Measurements from ENCODE around the gene UBE2N.
A peak's percentile ranks its signal among the peaks of the same experiment; 100 is the strongest.
"Not testable (repeated sequence)": the region's sequence is repeated elsewhere in the genome, so short reads cannot be mapped to it uniquely, and the experiment has no call there.

The UBE2N gene

DNA sequence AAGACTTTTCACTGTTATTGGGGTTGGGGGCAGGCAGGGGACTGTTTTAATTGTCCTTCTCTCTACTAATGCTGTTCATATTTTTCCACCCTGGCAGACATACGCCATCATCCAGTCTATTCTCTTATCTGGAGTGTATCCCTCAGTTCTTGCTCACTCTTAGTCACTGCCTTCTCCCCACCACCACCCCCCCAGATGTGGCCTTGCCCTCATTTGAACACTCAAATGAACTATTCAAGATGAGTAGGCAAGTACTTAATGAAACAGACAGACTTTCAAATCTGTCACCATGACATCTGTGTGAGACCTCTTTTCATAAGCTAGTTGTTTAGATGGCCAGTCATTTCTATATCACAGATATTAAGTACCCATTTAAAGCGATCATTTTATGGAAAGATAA is 54.0 kb downstream of the UBE2N start:
- FAIRE-seq (no peak), DNase-seq (ENCODE audit: insufficient read length, low spot score) (no peak)

DNA sequence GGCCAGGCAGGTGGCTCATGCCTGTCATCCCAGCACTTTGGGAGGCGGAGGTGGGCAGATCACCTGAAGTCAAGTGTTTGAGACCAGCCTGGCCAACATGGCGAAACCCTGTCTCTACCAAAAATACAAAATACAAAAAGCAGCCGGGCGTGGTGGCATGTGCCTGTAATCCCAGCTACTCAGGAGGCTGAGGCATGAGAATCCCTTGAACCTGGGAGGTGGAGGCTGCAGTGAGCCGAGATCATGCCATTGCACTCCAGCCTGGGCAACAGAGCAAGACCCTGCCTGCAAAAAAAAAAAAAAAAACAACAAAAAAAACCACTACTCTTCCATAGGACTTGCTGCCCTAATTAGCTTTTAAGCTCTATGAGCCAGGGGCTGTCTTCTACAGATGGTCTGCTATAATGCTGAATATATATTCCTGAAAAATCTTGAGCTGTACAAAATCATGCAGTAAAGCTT is 59.7 kb downstream of the UBE2N start:
- DNase-seq (ENCODE audit: insufficient read length, low spot score); FAIRE-seq: not testable (repeated sequence)

More for the DNA sequence above, 54.0 kb downstream of the UBE2N start:
- TF ChIP-seq TAF1 (IDR thresholded peaks at IDR 0.05; ENCODE audit: low read depth, low read length) (no peak), POLR2A (IDR thresholded peaks at IDR 0.05; ENCODE audit: low read depth, low read length) (no peak), SPI1 (IDR thresholded peaks at IDR 0.05; ENCODE audit: low read depth, low read length) (no peak), POU2F2 (IDR thresholded peaks at IDR 0.05; ENCODE audit: low read depth, low read length) (no peak), POLR2AphosphoS5 (IDR thresholded peaks at IDR 0.05; ENCODE audit: low read depth, low read length) (no peak), PAX5 (IDR thresholded peaks at IDR 0.05; ENCODE audit: insufficient read depth, low read length, severe bottlenecking) (no peak)

DNA sequence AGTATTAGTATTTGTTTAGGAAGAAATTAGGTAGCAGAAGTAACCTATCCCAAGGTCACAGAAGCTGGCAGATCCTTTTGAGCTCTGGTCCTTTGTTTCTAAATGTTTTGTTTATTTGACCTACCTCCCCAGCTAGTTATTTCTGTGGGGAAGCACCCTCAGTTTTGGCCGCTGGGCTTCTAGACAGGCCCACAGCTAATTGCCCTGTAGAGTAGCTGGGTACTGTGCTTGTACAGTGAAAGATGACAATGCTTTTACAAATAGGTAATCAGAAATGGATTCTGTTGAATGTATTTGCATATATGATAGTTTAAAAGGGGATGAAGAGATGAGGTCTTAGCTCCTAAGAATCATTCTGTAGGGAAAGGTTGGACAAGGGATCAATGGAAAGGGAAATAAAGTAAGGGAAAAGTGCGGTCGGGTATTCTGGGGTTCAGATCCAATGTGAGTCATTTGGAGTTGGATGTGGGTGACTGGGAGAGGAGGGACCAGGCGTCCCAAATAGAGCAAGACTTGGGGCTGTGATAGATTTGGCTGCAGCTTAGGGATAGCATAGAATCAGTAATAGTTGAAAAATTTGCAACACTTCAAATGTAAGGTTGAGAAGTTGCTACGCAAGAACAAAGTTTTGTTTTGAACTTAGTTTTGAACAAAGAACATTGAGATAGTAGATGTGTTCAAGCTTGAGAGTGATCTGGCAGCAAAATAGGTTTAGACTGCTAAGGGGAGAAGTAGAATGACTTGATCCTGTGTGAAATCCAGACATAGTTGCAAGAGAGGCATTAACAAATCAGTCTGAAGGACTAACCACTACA is 60.4 kb downstream of the UBE2N start:
- no peak for DNase-seq (ENCODE audit: insufficient read length, low spot score)
- no peak for TF ChIP-seq PAX5 (IDR thresholded peaks at IDR 0.05; ENCODE audit: insufficient read depth, low read length, severe bottlenecking)
- no peak for TF ChIP-seq SPI1 (IDR thresholded peaks at IDR 0.05; ENCODE audit: low read depth, low read length)
- TF ChIP-seq POLR2A (IDR thresholded peaks at IDR 0.05; ENCODE audit: low read depth, low read length), result no peak
- TF ChIP-seq POLR2AphosphoS5 (IDR thresholded peaks at IDR 0.05; ENCODE audit: low read depth, low read length), result no peak
- no peak for TF ChIP-seq POU2F2 (IDR thresholded peaks at IDR 0.05; ENCODE audit: low read depth, low read length)
- TF ChIP-seq TAF1 (IDR thresholded peaks at IDR 0.05; ENCODE audit: low read depth, low read length), result no peak
- no peak for FAIRE-seq

GRCh38 chr12:93380480-93381121 is 61.1 kb downstream of the UBE2N start:
- no peak for TF ChIP-seq SPI1 (IDR thresholded peaks at IDR 0.05; ENCODE audit: low read depth, low read length)
- TF ChIP-seq PAX5 (IDR thresholded peaks at IDR 0.05; ENCODE audit: insufficient read depth, low read length, severe bottlenecking), result no peak
- no peak for TF ChIP-seq POLR2A (IDR thresholded peaks at IDR 0.05; ENCODE audit: low read depth, low read length)
- TF ChIP-seq POLR2AphosphoS5 (IDR thresholded peaks at IDR 0.05; ENCODE audit: low read depth, low read length), result no peak
- TF ChIP-seq TAF1 (IDR thresholded peaks at IDR 0.05; ENCODE audit: low read depth, low read length), result no peak
- TF ChIP-seq POU2F2 (IDR thresholded peaks at IDR 0.05; ENCODE audit: low read depth, low read length), result no peak
- DNase-seq (ENCODE audit: insufficient read length, low spot score) (no peak), FAIRE-seq (no peak)

- FAIRE-seq (no peak), DNase-seq (ENCODE audit: insufficient read length, low spot score) (no peak)
- TF ChIP-seq POLR2A (IDR thresholded peaks at IDR 0.05; ENCODE audit: low read depth, low read length) (no peak), TAF1 (IDR thresholded peaks at IDR 0.05; ENCODE audit: low read depth, low read length) (no peak), PAX5 (IDR thresholded peaks at IDR 0.05; ENCODE audit: insufficient read depth, low read length, severe bottlenecking) (no peak), POLR2AphosphoS5 (IDR thresholded peaks at IDR 0.05; ENCODE audit: low read depth, low read length) (no peak), POU2F2 (IDR thresholded peaks at IDR 0.05; ENCODE audit: low read depth, low read length) (no peak), SPI1 (IDR thresholded peaks at IDR 0.05; ENCODE audit: low read depth, low read length) (no peak)
Observed at GRCh38 chr12:93379981-93380361, 61.8 kb downstream of the UBE2N start.

- no peak for DNase-seq (ENCODE audit: insufficient read length, low spot score)
- TF ChIP-seq SPI1 (IDR thresholded peaks at IDR 0.05; ENCODE audit: low read depth, low read length) (no peak), POLR2AphosphoS5 (IDR thresholded peaks at IDR 0.05; ENCODE audit: low read depth, low read length) (no peak), POU2F2 (IDR thresholded peaks at IDR 0.05; ENCODE audit: low read depth, low read length) (no peak), PAX5 (IDR thresholded peaks at IDR 0.05; ENCODE audit: insufficient read depth, low read length, severe bottlenecking) (no peak), POLR2A (IDR thresholded peaks at IDR 0.05; ENCODE audit: low read depth, low read length) (no peak)
- no peak for FAIRE-seq
Observed at GRCh38 chr12:93379326-93379980, 62.3 kb downstream of the UBE2N start.

- FAIRE-seq, result no peak
- DNase-seq (ENCODE audit: insufficient read length, low spot score), result no peak
- TF ChIP-seq POLR2A (IDR thresholded peaks at IDR 0.05; ENCODE audit: low read depth, low read length), result no peak
- no peak for TF ChIP-seq SPI1 (IDR thresholded peaks at IDR 0.05; ENCODE audit: low read depth, low read length)
- no peak for TF ChIP-seq POLR2AphosphoS5 (IDR thresholded peaks at IDR 0.05; ENCODE audit: low read depth, low read length)
- TF ChIP-seq POU2F2 (IDR thresholded peaks at IDR 0.05; ENCODE audit: low read depth, low read length), result no peak
- TF ChIP-seq PAX5 (IDR thresholded peaks at IDR 0.05; ENCODE audit: insufficient read depth, low read length, severe bottlenecking), result no peak
- TF ChIP-seq TAF1 (IDR thresholded peaks at IDR 0.05; ENCODE audit: low read depth, low read length), result no peak
Observed at GRCh38 chr12:93378998-93379325, 62.8 kb downstream of the UBE2N start.

DNA sequence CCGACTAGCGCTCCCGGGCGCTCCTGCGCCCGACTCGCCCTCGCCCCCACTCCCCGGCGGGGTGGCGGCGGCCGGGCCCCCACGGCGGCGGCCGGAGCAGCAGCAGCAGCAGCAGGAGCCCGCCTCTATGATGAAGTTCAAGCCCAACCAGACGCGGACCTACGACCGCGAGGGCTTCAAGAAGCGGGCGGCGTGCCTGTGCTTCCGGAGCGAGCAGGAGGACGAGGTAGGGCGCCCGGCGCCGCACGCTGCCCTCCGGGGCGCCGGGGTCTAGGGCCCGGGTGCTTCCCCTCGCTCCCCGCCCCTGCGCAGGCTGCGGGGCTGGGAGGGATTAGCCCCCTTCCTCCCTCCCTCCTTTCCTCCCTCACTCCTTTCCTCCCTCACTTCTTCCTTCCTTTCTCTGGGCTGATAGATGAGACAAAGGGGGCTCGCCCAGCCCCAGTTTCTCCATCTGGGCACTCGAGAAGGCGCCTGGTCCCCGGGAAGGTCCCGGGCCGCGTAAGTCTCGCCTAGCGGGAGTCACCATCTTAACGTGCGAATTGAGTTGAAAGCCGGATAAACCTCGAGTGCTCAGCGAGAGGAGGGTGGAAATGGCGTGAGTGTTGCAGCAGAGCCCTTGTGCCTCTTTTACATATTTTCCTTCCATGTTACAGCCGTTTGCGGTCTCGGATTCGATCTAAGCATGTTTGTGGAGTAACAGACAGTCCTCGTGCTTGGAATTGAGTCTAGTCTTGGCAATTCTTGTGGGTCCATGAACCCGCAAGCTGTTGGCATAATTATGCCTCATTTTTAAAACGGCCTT is 63.4 kb downstream of the UBE2N start:
- DNase-seq (ENCODE audit: insufficient read length, low spot score), result peak; percentile 43
- FAIRE-seq, result peak; percentile 81
- peak; percentile 24; the same call in 1 of the 2 replicates for TF ChIP-seq POU2F2 (IDR thresholded peaks at IDR 0.05; ENCODE audit: low read depth, low read length)
- 0 out of 2 replicates have a peak, but pooled peaks have one; percentile 27 for TF ChIP-seq TAF1 (IDR thresholded peaks at IDR 0.05; ENCODE audit: low read depth, low read length)
- TF ChIP-seq POLR2AphosphoS5 (IDR thresholded peaks at IDR 0.05; ENCODE audit: low read depth, low read length), result peak; percentile 64
- TF ChIP-seq POLR2A (IDR thresholded peaks at IDR 0.05; ENCODE audit: low read depth, low read length), result peak; percentile 34; the same call in 1 of the 2 replicates

Data from GM12891 (cell line).